ENCODE data around the gene WAPL.
A peak's percentile ranks its signal among the peaks of the same experiment; 100 is the strongest.
"Not testable (repeated sequence)": the region's sequence is repeated elsewhere in the genome, so short reads cannot be mapped to it uniquely, and the experiment has no call there.

The WAPL gene, protein sequence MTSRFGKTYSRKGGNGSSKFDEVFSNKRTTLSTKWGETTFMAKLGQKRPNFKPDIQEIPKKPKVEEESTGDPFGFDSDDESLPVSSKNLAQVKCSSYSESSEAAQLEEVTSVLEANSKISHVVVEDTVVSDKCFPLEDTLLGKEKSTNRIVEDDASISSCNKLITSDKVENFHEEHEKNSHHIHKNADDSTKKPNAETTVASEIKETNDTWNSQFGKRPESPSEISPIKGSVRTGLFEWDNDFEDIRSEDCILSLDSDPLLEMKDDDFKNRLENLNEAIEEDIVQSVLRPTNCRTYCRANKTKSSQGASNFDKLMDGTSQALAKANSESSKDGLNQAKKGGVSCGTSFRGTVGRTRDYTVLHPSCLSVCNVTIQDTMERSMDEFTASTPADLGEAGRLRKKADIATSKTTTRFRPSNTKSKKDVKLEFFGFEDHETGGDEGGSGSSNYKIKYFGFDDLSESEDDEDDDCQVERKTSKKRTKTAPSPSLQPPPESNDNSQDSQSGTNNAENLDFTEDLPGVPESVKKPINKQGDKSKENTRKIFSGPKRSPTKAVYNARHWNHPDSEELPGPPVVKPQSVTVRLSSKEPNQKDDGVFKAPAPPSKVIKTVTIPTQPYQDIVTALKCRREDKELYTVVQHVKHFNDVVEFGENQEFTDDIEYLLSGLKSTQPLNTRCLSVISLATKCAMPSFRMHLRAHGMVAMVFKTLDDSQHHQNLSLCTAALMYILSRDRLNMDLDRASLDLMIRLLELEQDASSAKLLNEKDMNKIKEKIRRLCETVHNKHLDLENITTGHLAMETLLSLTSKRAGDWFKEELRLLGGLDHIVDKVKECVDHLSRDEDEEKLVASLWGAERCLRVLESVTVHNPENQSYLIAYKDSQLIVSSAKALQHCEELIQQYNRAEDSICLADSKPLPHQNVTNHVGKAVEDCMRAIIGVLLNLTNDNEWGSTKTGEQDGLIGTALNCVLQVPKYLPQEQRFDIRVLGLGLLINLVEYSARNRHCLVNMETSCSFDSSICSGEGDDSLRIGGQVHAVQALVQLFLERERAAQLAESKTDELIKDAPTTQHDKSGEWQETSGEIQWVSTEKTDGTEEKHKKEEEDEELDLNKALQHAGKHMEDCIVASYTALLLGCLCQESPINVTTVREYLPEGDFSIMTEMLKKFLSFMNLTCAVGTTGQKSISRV (N-terminal part only)

DNA sequence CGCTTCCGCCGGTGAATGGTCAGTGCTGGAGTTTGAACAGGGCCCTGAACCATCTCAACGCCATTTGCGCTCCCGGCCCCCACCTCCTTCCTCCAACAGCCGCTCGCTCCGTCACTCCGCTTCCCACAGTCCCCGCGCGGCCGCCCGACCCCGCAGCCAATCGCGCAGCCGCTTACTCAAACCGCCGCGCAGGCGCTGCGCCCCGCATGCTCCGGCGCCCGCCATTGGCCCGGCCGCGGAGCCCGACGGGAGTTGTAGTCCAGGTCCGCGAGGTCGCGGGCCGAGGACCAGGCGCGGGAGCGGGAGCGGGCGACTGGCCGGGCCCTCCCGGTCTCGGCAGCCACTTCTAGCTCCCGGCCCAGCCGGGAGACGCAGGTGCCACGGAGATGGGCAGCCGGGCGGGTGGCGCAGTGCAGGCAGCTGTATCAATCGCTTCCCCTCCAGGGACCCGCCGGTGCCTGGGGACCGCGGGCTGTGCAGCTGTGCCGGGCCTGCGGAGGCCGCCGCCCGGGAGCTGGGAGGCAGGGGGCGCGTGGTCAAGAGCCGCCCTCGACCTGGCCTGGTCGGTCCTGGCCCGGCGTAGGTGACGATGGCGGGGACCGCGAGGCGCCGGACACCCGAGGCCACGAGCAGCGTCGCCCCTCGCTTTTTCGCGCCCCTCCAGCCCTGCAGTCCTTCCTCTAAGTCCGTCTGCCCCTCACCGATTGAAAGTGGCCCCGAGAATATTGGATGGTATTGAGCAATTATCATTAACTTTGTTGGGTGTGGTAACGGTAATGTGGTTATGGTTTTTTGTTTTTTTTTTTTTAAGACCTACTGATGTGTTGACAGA, at the start of gene WAPL:
Gene WAPL, minus strand, starts transcription at position 115 of the 832 bp plus-strand sequence. CDS start 3,723 bp downstream, outside the sequence.
- peak within 1 kb of the TSS; percentile 81 to 89 for H3K4me3 ChIP-seq (replicated peaks in 1 of 2; ENCODE audit: low read depth in 2 of 2, low read length in 2 of 2)
- TF ChIP-seq, protein P1, sequence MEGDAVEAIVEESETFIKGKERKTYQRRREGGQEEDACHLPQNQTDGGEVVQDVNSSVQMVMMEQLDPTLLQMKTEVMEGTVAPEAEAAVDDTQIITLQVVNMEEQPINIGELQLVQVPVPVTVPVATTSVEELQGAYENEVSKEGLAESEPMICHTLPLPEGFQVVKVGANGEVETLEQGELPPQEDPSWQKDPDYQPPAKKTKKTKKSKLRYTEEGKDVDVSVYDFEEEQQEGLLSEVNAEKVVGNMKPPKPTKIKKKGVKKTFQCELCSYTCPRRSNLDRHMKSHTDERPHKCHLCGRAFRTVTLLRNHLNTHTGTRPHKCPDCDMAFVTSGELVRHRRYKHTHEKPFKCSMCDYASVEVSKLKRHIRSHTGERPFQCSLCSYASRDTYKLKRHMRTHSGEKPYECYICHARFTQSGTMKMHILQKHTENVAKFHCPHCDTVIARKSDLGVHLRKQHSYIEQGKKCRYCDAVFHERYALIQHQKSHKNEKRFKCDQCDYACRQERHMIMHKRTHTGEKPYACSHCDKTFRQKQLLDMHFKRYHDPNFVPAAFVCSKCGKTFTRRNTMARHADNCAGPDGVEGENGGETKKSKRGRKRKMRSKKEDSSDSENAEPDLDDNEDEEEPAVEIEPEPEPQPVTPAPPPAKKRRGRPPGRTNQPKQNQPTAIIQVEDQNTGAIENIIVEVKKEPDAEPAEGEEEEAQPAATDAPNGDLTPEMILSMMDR (IDR thresholded peaks at IDR 0.05; ENCODE audit: low read depth, low read length) = no peak
- DNase-seq (ENCODE audit: low read depth in 2 of 2) = peak; percentile 93 to 95

DNA sequence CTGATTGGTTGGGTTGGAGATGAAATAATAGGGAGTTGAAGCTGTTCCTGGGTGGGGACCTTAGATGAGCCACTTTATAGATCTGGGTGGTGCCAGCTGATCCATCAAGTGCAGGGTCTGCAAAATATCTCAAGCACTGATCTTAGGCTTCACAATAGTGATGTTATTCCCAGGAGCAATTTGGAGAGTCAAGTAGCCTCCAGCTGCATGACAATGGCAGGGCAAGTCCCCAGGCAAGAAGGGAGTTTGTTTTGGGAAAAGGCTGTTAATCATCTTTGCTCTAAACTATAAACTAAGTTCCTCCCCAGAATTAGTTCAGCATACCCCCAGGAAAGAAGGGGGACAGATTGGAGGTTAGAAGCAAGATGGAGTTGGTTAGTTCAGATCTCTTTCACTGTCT, 47.7 kb upstream of the WAPL start:
- no peak for DNase-seq (ENCODE audit: low read depth in 2 of 2)
- TF ChIP-seq, protein P1 (IDR thresholded peaks at IDR 0.05; ENCODE audit: low read depth, low read length) = no peak
- H3K4me3 ChIP-seq (replicated peaks in 1 of 2; ENCODE audit: low read depth in 2 of 2, low read length in 2 of 2) = no peak overlapping the region

DNA sequence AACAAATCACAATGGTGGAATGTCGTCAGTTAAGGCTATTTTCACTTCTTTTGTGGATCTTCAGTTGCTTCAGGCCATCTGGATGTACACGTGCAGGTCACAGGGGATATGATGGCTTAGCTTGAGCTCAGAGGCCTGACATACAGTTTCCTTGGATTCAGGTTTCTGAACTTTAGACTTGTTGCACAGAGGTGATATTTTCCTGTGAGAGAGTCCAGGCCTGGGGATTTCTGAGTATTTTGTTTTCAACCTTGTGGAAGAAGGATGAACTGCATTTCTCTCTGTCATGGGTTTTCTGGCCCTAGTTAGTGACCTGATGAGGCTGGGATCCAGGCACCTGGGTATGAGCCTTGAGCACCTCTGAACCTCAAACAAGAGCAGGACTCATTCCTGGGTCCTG, 44.9 kb upstream of the WAPL start:
- not testable (repeated sequence) for H3K4me3 ChIP-seq (replicated peaks in 1 of 2; ENCODE audit: low read depth in 2 of 2, low read length in 2 of 2); DNase-seq (ENCODE audit: low read depth in 2 of 2)

DNA sequence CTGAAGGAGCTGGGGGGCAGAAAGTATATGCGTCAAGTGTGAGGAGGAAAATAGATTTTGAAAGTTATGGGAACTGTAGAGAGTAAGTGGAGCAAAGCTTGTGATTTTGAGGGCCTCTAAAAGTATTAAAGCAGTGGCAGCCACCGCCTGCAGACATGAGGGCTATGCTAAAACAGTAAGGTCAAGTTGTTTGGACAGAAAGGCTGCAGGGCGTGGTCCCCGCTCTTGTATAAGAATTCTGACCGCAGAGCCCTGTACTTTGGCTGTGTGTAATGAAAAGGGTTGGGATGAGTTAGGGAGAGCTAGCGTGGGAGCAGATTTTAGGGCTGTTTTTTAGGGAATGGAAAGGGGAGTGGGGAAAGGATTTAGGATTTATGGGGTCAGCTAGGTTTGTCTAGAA, 41.7 kb upstream of the WAPL start:
- H3K4me3 ChIP-seq (replicated peaks in 1 of 2; ENCODE audit: low read depth in 2 of 2, low read length in 2 of 2); DNase-seq (ENCODE audit: low read depth in 2 of 2): not testable (repeated sequence)

DNA sequence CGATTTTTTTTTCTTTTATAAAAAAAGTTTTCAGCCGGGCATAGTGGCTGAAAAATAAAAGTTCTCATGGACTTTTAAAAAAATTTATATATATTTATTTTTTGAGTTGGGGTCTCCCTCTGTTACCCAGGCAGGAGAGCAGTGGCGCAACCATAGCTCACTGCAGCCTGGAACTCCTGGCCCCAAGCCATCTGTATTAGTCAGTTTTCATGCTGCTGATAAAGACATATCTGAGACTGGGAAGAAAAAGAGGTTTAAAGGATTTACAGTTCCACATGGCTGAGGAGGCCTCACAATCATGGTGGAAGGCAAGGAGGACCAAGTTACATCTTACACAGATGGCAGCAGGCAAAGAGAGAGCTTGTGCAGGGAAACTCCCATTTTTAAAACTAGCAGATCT, 37.1 kb upstream of the WAPL start:
- not testable (repeated sequence) for H3K4me3 ChIP-seq (replicated peaks in 1 of 2; ENCODE audit: low read depth in 2 of 2, low read length in 2 of 2)
- DNase-seq (ENCODE audit: low read depth in 2 of 2) = peak; percentile 34 to 63

DNA sequence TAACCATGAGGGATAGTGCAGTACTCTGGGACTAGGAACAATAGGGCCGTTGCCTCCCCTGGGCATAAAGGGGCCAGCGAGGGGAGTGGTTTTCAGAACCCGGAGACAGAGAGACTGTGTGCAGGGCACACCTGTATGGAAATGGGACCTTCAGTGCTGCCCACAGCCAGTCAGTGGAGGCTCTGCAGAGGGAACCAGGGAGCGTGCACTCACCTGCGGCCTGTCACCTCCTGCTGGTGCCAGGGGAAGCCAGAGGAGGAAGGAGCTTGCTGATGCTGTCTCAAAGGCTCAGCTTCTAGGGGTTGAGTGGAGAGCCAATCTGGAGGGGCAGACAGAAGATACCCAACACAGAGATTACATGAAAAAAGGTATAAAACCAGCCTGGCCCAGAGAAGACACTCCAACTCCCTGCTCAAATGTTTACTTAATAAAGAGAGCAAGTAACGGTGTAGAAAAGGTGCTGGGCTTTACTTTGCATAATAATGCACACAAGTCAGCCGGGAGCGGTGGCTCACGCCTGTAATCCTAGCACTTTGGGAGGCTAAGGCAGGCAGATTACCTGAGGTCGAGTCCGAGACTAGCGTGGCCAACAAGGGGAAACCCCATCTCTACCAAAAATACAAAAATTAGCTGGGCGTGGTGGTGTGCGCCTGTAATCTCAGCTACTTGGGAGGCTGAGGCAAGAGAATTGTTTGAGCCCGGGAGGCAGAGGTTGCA, 35.5 kb upstream of the WAPL start:
- TF ChIP-seq, protein P1 (IDR thresholded peaks at IDR 0.05; ENCODE audit: low read depth, low read length) = no peak

DNA sequence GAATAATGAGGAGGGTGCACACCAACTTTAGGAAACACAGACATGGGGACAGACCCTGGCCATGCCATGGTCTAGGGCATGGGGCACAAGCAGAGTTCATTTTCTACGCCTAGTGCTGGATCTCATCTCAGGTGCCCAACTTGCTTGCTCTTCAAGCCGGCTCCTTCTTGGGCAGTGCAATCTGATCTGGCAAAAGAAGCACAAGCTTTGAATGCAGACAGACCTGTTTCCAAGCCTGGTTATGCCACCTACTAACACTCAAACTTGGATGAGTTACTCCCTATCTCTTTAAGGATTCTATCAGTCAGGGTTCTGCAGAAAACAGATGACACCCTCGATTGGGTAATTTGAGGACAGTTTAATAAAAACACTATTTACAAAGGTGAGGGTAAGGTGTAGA, 34.9 kb upstream of the WAPL start:
- no peak overlapping the region for H3K4me3 ChIP-seq (replicated peaks in 1 of 2; ENCODE audit: low read depth in 2 of 2, low read length in 2 of 2)
- no peak for DNase-seq (ENCODE audit: low read depth in 2 of 2)
- TF ChIP-seq, protein P1 (IDR thresholded peaks at IDR 0.05; ENCODE audit: low read depth, low read length) = no peak

More for the DNA sequence above, 35.5 kb upstream of the WAPL start:
- no peak for DNase-seq (ENCODE audit: low read depth in 2 of 2)
- no peak overlapping the region for H3K4me3 ChIP-seq (replicated peaks in 1 of 2; ENCODE audit: low read depth in 2 of 2, low read length in 2 of 2)
